Astrocyte (in vitro differentiated cells and primary cell): ENCODE results near the gene AP1S2. TPM values are rescaled to one million over a fixed set of nuclear protein-coding genes. Genes with fewer than 3 reads are reported as not detected.

Source experiments
- DNase-seq: peaks from one replicate; pipeline ENCODE4 v3.0.0-alpha.2; 2010; ENCODE audit warnings: low read depth
- FAIRE-seq: peaks from 2 replicates; lab custom pipeline; 2011; peaks lifted over from hg19 to GRCh38; lab: Jason Lieb, UNC
- H2AFZ ChIP-seq: 2 replicates; pipeline ENCODE4 v1.6.0; 2012; ENCODE audit warnings: low read depth, low read length, inconsistent platforms
- H3K27ac ChIP-seq: 2 replicates; pipeline ENCODE4 v1.5.1; 2011; ENCODE audit warnings: low read depth, low read length, inconsistent platforms
- H3K27me3 ChIP-seq: 2 replicates; pipeline ENCODE4 v1.6.0; 2011; ENCODE audit warnings: low read length, inconsistent platforms; ENCODE audit not compliant: insufficient read depth
- H3K36me3 ChIP-seq: 2 replicates; pipeline ENCODE4 v1.5.1; 2011; ENCODE audit warnings: low read length, inconsistent platforms; ENCODE audit not compliant: insufficient read depth
- H3K4me1 ChIP-seq: 2 replicates; pipeline ENCODE4 v1.5.1; 2011; ENCODE audit warnings: low read length, inconsistent platforms; ENCODE audit not compliant: insufficient read depth
- H3K4me2 ChIP-seq: 2 replicates; pipeline ENCODE4 v1.6.0; 2012; ENCODE audit warnings: low read length, inconsistent platforms
- H3K4me3 ChIP-seq: 2 replicates; pipeline ENCODE4 v1.5.1; 2011; ENCODE audit warnings: low read depth, mild to moderate bottlenecking, low read length, inconsistent platforms; ENCODE audit not compliant: insufficient read depth
- H3K79me2 ChIP-seq: 2 replicates; pipeline ENCODE4 v1.6.0; 2012; ENCODE audit warnings: mild to moderate bottlenecking, low read length, inconsistent platforms; ENCODE audit not compliant: insufficient read depth
- H3K9ac ChIP-seq: 2 replicates; pipeline ENCODE4 v1.6.0; 2012; ENCODE audit warnings: mild to moderate bottlenecking, low read length, inconsistent platforms
- H3K9me3 ChIP-seq: 2 replicates; pipeline ENCODE4 v1.5.1; 2012; ENCODE audit warnings: low read depth, mild to moderate bottlenecking, low read length, inconsistent platforms; ENCODE audit not compliant: insufficient read depth
- H4K20me1 ChIP-seq: 2 replicates; pipeline ENCODE4 v1.6.0; 2012; ENCODE audit warnings: low read length, inconsistent platforms; ENCODE audit not compliant: insufficient read depth
- H3K27ac Mint-ChIP-seq: one replicate; pipeline ENCODE4 v1.8.0; 2021; ENCODE audit warnings: mild to moderate bottlenecking, mixed read lengths; ENCODE audit not compliant: unreplicated experiment
- H3K27me3 Mint-ChIP-seq: one replicate; pipeline ENCODE4 v1.8.0; 2021; ENCODE audit warnings: low read depth, mixed read lengths; ENCODE audit not compliant: unreplicated experiment
- H3K36me3 Mint-ChIP-seq: one replicate; pipeline ENCODE4 v1.8.0; 2021; ENCODE audit warnings: low read depth, mixed read lengths; ENCODE audit not compliant: unreplicated experiment
- H3K4me1 Mint-ChIP-seq: one replicate; pipeline ENCODE4 v1.8.0; 2021; ENCODE audit warnings: low read depth, mixed read lengths; ENCODE audit not compliant: unreplicated experiment
- H3K4me3 Mint-ChIP-seq: one replicate; pipeline ENCODE4 v1.8.0; 2021; ENCODE audit warnings: mild to moderate bottlenecking, moderate library complexity, mixed read lengths; ENCODE audit not compliant: unreplicated experiment
- H3K9me3 Mint-ChIP-seq: one replicate; pipeline ENCODE4 v1.8.0; 2021; ENCODE audit warnings: mild to moderate bottlenecking, mixed read lengths; ENCODE audit not compliant: unreplicated experiment
- CTCF ChIP-seq: IDR thresholded peaks from 2 replicates; pipeline ENCODE4 v1.5.1; 2011; ENCODE audit warnings: low read depth, mild to moderate bottlenecking, inconsistent platforms, low read length, moderate library complexity; ENCODE audit not compliant: insufficient read depth
- EZH2 ChIP-seq: IDR thresholded peaks from 2 replicates; pipeline ENCODE4 v1.6.1; 2012; ENCODE audit warnings: mild to moderate bottlenecking, low read length, inconsistent platforms; ENCODE audit not compliant: insufficient read depth
- total RNA-seq: library from RNA; stranded (reverse); gene quantifications from 2 replicates; pipeline ENCODE4 v1.2.1, GENCODE V29; 2021

AP1S2 gene
- total RNA-seq, 1 donor from 2014 or later: 74.2 TPM

- no peak overlapping the region for H3K27ac Mint-ChIP-seq
These were observed 445 bp downstream of the AP1S2 start for GRCh38 chrX:15854080-15854655.

GRCh38 chrX:15853586-15854079, 980 bp downstream of the AP1S2 start:
- Histone ChIP-seq H3K9me3 (no peaks in the 10 kb centered on the region), H3K4me3 (peak overlapping the region; percentile 83), H2AFZ (peak overlapping the region; percentile 78), H3K79me2 (peaks cover 34% of the 10 kb centered on the region), H3K27me3 (no peaks in the 10 kb centered on the region), H3K9ac (peak overlapping the region; percentile 84), H3K4me2 (peak overlapping the region; percentile 91), H3K4me1 (peaks cover 5% of the 10 kb centered on the region), H4K20me1 (peaks cover 6% of the 10 kb centered on the region), H3K36me3 (no peaks in the 10 kb centered on the region), H3K27ac (peak overlapping the region; percentile 60)
- Mint-ChIP-seq H3K36me3 (no peaks in the 10 kb centered on the region), H3K4me3 (peak overlapping the region; percentile 87), H3K27me3 (no peaks in the 10 kb centered on the region), H3K4me1 (peaks cover 9% of the 10 kb centered on the region), H3K27ac (no peak overlapping the region), H3K9me3 (no peaks in the 10 kb centered on the region)
- TF ChIP-seq CTCF: no peak
- no peak for TF ChIP-seq EZH2
- no peak for DNase-seq
- FAIRE-seq: peak; percentile 97

More at GRCh38 chrX:15854080-15854655, 445 bp downstream of the AP1S2 start:
- Mint-ChIP-seq H3K4me1 (peaks cover 9% of the 10 kb centered on the region), H3K4me3 (peak overlapping the region; percentile 87), H3K9me3 (no peaks in the 10 kb centered on the region), H3K36me3 (no peaks in the 10 kb centered on the region), H3K27me3 (no peaks in the 10 kb centered on the region)
- Histone ChIP-seq H3K27ac (peak overlapping the region; percentile 60), H3K4me1 (peaks cover 5% of the 10 kb centered on the region), H3K9me3 (no peaks in the 10 kb centered on the region), H3K4me2 (peak overlapping the region; percentile 91), H3K79me2 (peaks cover 34% of the 10 kb centered on the region), H3K4me3 (peak overlapping the region; percentile 83), H3K9ac (peak overlapping the region; percentile 84), H3K27me3 (no peaks in the 10 kb centered on the region), H3K36me3 (no peaks in the 10 kb centered on the region), H2AFZ (peak overlapping the region; percentile 78), H4K20me1 (peaks cover 6% of the 10 kb centered on the region)
- DNase-seq (no peak), FAIRE-seq (no peak)
- no peak for TF ChIP-seq EZH2
- no peak for TF ChIP-seq CTCF

DNA sequence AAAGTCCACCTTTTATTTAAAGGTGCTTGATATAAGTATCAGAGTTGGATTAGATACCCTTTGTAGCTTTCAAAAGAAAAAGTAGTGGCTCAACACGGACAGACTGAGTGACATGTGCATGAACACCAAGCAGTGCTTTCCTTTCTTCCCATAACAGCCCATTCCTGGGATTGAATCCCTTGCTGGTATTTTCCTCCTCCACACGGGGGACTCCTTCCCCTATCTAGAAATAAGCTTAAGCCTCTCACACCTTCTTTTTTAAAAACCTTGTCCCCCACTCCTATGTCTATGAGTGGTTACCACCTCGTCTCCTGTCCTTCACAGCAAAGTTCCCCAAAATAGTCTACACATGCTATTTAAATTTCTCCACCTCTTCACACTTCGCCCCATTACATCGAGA, 5.1 kb downstream of the AP1S2 start:
- Histone ChIP-seq H3K4me3 (no peak overlapping the region), H3K9me3 (no peaks in the 10 kb centered on the region), H3K27ac (no peak overlapping the region), H3K4me1 (no peaks in the 10 kb centered on the region), H2AFZ (no peak overlapping the region), H3K36me3 (peaks cover 2% of the 10 kb centered on the region), H4K20me1 (peaks cover 6% of the 10 kb centered on the region), H3K27me3 (no peaks in the 10 kb centered on the region), H3K4me2 (no peak overlapping the region), H3K79me2 (peaks cover 53% of the 10 kb centered on the region), H3K9ac (no peak overlapping the region)
- no peaks in the 10 kb centered on the region for H3K9me3 Mint-ChIP-seq
- FAIRE-seq: no peak
- no peak overlapping the region for H3K27ac Mint-ChIP-seq
- H3K27me3 Mint-ChIP-seq: no peaks in the 10 kb centered on the region
- H3K4me3 Mint-ChIP-seq: no peak overlapping the region
- H3K4me1 Mint-ChIP-seq: peaks cover 5% of the 10 kb centered on the region
- no peaks in the 10 kb centered on the region for H3K36me3 Mint-ChIP-seq
- no peak for DNase-seq
- TF ChIP-seq CTCF (peak; percentile 17), EZH2 (no peak)
